Neural progenitor cell (in vitro differentiated cells): ENCODE results near the gene CES5A.

Experiments
- CTCF ChIP-seq: fragments of 200-600 bp; sonication (generic); IDR thresholded peaks from 2 replicates; pipeline ENCODE4 v1.5.1; 2017; ENCODE audit warnings: antibody characterized with exemption, mild to moderate bottlenecking
- EZH2 ChIP-seq: fragments of 200-600 bp; sonication (generic); IDR thresholded peaks from 2 replicates; pipeline ENCODE4 v1.6.1; 2017; ENCODE audit warnings: antibody characterized with exemption, mild to moderate bottlenecking, moderate library complexity
- EZH2phosphoT487 ChIP-seq: fragments of 200-600 bp; sonication (generic); IDR thresholded peaks from 2 replicates; pipeline ENCODE4 v1.6.1; 2017; ENCODE audit warnings: antibody characterized with exemption

- TF ChIP-seq CTCF = no peak
- TF ChIP-seq EZH2phosphoT487 = no peak
- TF ChIP-seq EZH2 = no peak
Measured at GRCh38 chr16:55835581-55835980, 39.6 kb downstream of the CES5A start.
